WTC11 (cell line): Measurements from ENCODE around the gene TAX1BP3. TPM values are rescaled to one million over a fixed set of nuclear protein-coding genes. Genes with fewer than 3 reads are reported as not detected.

Source experiments
- ATAC-seq: fragments of 200-7000 bp; cut with Tn5 transposase; 2 replicates; pipeline ENCODE4 v1.10.0; 2021; ENCODE audit warnings: mild to moderate bottlenecking, moderate library complexity
- CTCF ChIA-PET: fragments of 300-600 bp; sonication (Branson Sonifier 250); formaldehyde crosslinking; loops from one replicate; lab custom pipeline; 2021; ENCODE audit warnings: antibody characterized with exemption; lab: Charles Lee
- POLR2A ChIA-PET: fragments of 350-600 bp; sonication (Branson Sonifier 250); formaldehyde crosslinking; loops from one replicate; lab custom pipeline; 2021; ENCODE audit warnings: antibody characterized with exemption; lab: Charles Lee
- DNase-seq: peaks from one replicate; pipeline ENCODE4 v3.0.0; 2021; ENCODE audit warnings: low spot score
- H3K27ac Mint-ChIP-seq: 2 replicates; pipeline ENCODE4 v1.8.0; 2021; ENCODE audit warnings: mixed read lengths
- H3K27me3 Mint-ChIP-seq: 2 replicates; pipeline ENCODE4 v1.8.0; 2021; ENCODE audit warnings: low read depth, mild to moderate bottlenecking, moderate library complexity, mixed read lengths
- H3K36me3 Mint-ChIP-seq: 2 replicates; pipeline ENCODE4 v1.8.0; 2021; ENCODE audit warnings: mixed read lengths
- H3K4me1 Mint-ChIP-seq: 2 replicates; pipeline ENCODE4 v1.8.0; 2022; ENCODE audit warnings: mixed read lengths
- H3K4me3 Mint-ChIP-seq: 2 replicates; pipeline ENCODE4 v1.8.0; 2021; ENCODE audit warnings: mild to moderate bottlenecking, moderate library complexity, mixed read lengths
- H3K9me3 Mint-ChIP-seq: 2 replicates; pipeline ENCODE4 v1.8.0; 2021; ENCODE audit warnings: mixed read lengths
- CREB1 ChIP-seq: sonication (generic); formaldehyde crosslinking; IDR thresholded peaks from 2 replicates; pipeline ENCODE4 v1.8.0; 2023; ENCODE audit warnings: mild to moderate bottlenecking, missing genetic modification reagents
- GABPB1 ChIP-seq: sonication (generic); formaldehyde crosslinking; IDR thresholded peaks from 2 replicates; pipeline ENCODE4 v1.8.1; 2023; ENCODE audit warnings: mild to moderate bottlenecking, missing genetic modification reagents
- GTF2I ChIP-seq: fragments of 250-450 bp; sonication (Bioruptor Pico); conservative IDR thresholded peaks from 2 replicates; pipeline ENCODE4 v1.4.0; 2021; ENCODE audit warnings: mild to moderate bottlenecking
- HMGA2 ChIP-seq: fragments of 250-450 bp; sonication (Bioruptor Pico); IDR thresholded peaks from 2 replicates; pipeline ENCODE4 v1.4.0; 2021; ENCODE audit warnings: mild to moderate bottlenecking, moderate library complexity
- MXD4 ChIP-seq: fragments of 250-450 bp; sonication (Bioruptor Pico); IDR thresholded peaks from 2 replicates; pipeline ENCODE4 v1.8.0; 2021; ENCODE audit warnings: mild to moderate bottlenecking, moderate library complexity, borderline replicate concordance
- MYBL2 ChIP-seq: sonication (generic); formaldehyde crosslinking; IDR thresholded peaks from 2 replicates; pipeline ENCODE4 v1.8.1; 2023; ENCODE audit warnings: mild to moderate bottlenecking, moderate library complexity, missing genetic modification reagents
- PRRX2 ChIP-seq: fragments of 250-450 bp; sonication (Bioruptor Pico); IDR thresholded peaks from 2 replicates; pipeline ENCODE4 v1.8.0; 2021; ENCODE audit warnings: mild to moderate bottlenecking
- SP1 ChIP-seq: sonication (generic); formaldehyde crosslinking; conservative IDR thresholded peaks from 2 replicates; pipeline ENCODE4 v1.8.1; 2022; ENCODE audit warnings: missing genetic modification reagents
- ZNF232 ChIP-seq: sonication (generic); formaldehyde crosslinking; IDR thresholded peaks from 2 replicates; pipeline ENCODE4 v1.8.0; 2022; ENCODE audit warnings: mild to moderate bottlenecking, missing genetic modification reagents
- total RNA-seq: library from RNA; stranded (reverse); gene quantifications from 3 replicates; pipeline ENCODE4 v1.2.3, GENCODE V29; 2021
- TF ChIP-seq, protein P1 (sequence below): fragments of 250-450 bp; sonication (Bioruptor Pico); conservative IDR thresholded peaks from 2 replicates; pipeline ENCODE4 v1.9.0; 2021; ENCODE audit warnings: mild to moderate bottlenecking
- TF ChIP-seq, protein P2 (sequence below): sonication (generic); formaldehyde crosslinking; IDR thresholded peaks from 2 replicates; pipeline ENCODE4 v1.8.0; 2023; ENCODE audit warnings: mild to moderate bottlenecking, missing genetic modification reagents
- TF ChIP-seq, protein P3 (sequence below): sonication (generic); formaldehyde crosslinking; IDR thresholded peaks from 2 replicates; pipeline ENCODE4 v1.8.1; 2022; ENCODE audit warnings: low read depth, mild to moderate bottlenecking, moderate library complexity, missing genetic modification reagents, borderline replicate concordance
- TF ChIP-seq, protein P4 (sequence below): fragments of 250-450 bp; sonication (Bioruptor Pico); IDR thresholded peaks from 2 replicates; pipeline ENCODE4 v1.8.0; 2021; ENCODE audit warnings: mild to moderate bottlenecking
- TF ChIP-seq, protein P5 (sequence below): sonication (generic); formaldehyde crosslinking; IDR thresholded peaks from 2 replicates; pipeline ENCODE4 v1.8.0; 2022; ENCODE audit warnings: mild to moderate bottlenecking, missing genetic modification reagents
- TF ChIP-seq, protein P6 (sequence below): sonication (generic); formaldehyde crosslinking; IDR thresholded peaks from 2 replicates; pipeline ENCODE4 v1.8.0; 2023; ENCODE audit warnings: missing genetic modification reagents, mild to moderate bottlenecking, borderline replicate concordance
- TF ChIP-seq, protein P7 (sequence below): sonication (generic); formaldehyde crosslinking; IDR thresholded peaks from 2 replicates; pipeline ENCODE4 v1.8.1; 2023; ENCODE audit warnings: mild to moderate bottlenecking, missing genetic modification reagents, moderate library complexity
- TF ChIP-seq, protein P8 (sequence below): fragments of 250-450 bp; sonication (Bioruptor Pico); IDR thresholded peaks from 2 replicates; pipeline ENCODE4 v2.1.2; 2022; ENCODE audit warnings: mild to moderate bottlenecking, moderate library complexity
- TF ChIP-seq, protein P9 (sequence below): sonication (generic); formaldehyde crosslinking; IDR thresholded peaks from 2 replicates; pipeline ENCODE4 v1.8.1; 2022; ENCODE audit warnings: mild to moderate bottlenecking, moderate library complexity, missing genetic modification reagents

The TAX1BP3 gene
- total RNA-seq, 1 experiment from 2014 or later: 76.2 TPM

DNA sequence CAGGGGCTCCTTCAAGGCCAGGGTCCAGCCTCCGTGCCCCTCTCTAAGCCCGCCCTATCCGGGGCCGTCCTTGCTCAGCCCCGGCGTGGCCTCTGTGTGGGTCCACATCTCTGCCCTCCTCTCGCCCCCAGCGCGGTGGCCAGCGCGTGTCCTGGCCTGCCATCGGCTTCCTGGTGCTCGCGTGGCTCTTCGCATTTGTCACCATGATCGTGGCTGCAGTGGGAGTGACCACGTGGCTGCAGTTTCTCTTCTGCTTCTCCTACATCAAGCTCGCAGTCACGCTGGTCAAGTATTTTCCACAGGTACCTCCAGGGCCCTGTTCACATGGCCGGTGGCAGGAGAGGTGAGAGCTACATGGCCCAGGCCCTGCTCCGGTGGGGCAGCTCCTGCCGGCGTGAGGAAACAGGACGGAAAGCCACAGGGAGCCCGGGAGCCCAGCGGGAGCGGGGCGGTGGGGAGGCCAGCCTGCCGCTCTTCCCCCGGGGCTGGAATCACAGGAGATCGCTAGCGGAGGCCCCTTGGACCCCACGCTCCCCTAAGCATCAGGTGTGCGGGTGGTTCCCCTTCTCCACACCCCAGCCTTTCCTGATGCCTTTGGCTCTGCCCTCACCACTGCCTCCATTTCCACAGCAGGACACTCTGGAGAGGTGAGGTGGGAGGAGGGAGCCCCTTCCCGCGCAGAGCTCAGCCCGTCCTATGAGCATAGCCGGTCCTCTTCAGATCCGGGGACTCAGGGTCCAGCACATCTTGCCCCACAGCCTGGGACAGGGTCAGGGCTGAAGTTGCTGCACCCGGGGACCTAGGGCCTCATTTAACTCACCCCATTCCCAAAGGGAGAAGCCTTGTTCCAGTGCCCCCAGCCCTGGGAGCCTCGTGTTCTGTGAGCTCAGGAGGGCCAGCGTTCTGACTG is 10.2 kb downstream of the TAX1BP3 start (continued):
- TF ChIP-seq HMGA2 (no peak), SP1 (CRISPR knock-in tag) (no peak)

DNA sequence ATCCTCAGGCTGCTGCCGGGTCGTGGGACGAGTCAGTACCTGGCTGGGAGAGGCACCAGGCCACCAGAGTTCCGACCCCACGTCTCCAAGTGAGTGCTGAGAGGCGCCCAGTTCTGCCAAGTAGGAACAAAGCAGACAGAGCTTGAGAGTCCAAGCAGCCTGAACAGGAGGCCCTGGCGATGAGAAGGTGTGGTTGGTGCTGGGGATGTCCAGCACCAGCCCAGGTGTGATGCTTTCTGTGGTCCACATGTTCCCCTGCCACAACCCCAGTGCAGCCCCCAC is 10.8 kb downstream of the TAX1BP3 start:
- POLR2A ChIA-PET: no interaction called here
- no peak for DNase-seq

More for the DNA sequence above, 10.8 kb downstream of the TAX1BP3 start:
- H3K27me3 Mint-ChIP-seq: no peaks in the 10 kb centered on the region
- CTCF ChIA-PET: interaction anchor here (0.6 to 1.4 kb wide), 2 partner anchors 12 to 25 kb away, joined by 3 to 4 read pairs; no protein-coding TSS in a partner anchor
- no peak overlapping the region for H3K27ac Mint-ChIP-seq
- ATAC-seq: no peak
- no peaks in the 10 kb centered on the region for H3K36me3 Mint-ChIP-seq
- H3K4me1 Mint-ChIP-seq: no peaks in the 10 kb centered on the region
- no peak overlapping the region for H3K4me3 Mint-ChIP-seq
- TF ChIP-seq, protein P1, sequence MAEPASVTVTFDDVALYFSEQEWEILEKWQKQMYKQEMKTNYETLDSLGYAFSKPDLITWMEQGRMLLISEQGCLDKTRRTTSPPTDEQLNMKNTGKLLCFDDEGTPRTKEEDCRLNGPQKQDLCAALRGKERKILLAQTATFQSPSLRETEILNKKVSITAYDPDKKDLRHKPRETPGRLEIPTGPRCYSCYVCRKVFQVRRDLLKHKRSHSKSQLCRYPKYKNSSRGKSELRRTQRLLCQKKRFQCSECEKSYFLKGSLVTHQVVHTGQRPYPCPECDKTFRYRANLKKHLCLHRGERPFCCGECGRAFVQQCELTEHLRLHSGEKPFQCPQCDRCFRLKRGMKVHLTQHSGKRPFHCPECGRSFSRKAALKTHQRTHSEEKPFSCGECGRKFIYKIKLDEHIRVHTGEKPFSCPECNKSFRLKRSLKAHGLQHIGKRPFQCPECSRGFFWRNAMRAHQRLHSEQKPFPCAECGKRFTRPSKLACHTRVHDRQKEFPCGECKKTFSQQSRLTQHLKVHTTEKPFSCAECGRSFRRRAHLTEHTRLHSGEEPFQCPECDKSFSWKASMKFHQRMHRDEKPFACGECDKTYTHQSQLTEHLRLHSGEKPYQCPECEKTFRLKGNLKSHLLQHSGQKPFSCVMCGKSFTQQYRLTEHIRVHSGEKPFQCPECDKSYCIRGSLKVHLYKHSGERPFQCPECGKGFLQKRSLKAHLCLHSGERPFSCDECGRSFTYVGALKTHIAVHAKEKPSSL (CRISPR knock-in tag): no peak
- TF ChIP-seq, protein P2, sequence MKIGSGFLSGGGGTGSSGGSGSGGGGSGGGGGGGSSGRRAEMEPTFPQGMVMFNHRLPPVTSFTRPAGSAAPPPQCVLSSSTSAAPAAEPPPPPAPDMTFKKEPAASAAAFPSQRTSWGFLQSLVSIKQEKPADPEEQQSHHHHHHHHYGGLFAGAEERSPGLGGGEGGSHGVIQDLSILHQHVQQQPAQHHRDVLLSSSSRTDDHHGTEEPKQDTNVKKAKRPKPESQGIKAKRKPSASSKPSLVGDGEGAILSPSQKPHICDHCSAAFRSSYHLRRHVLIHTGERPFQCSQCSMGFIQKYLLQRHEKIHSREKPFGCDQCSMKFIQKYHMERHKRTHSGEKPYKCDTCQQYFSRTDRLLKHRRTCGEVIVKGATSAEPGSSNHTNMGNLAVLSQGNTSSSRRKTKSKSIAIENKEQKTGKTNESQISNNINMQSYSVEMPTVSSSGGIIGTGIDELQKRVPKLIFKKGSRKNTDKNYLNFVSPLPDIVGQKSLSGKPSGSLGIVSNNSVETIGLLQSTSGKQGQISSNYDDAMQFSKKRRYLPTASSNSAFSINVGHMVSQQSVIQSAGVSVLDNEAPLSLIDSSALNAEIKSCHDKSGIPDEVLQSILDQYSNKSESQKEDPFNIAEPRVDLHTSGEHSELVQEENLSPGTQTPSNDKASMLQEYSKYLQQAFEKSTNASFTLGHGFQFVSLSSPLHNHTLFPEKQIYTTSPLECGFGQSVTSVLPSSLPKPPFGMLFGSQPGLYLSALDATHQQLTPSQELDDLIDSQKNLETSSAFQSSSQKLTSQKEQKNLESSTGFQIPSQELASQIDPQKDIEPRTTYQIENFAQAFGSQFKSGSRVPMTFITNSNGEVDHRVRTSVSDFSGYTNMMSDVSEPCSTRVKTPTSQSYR (CRISPR knock-in tag): no peak
- TF ChIP-seq, protein P3, sequence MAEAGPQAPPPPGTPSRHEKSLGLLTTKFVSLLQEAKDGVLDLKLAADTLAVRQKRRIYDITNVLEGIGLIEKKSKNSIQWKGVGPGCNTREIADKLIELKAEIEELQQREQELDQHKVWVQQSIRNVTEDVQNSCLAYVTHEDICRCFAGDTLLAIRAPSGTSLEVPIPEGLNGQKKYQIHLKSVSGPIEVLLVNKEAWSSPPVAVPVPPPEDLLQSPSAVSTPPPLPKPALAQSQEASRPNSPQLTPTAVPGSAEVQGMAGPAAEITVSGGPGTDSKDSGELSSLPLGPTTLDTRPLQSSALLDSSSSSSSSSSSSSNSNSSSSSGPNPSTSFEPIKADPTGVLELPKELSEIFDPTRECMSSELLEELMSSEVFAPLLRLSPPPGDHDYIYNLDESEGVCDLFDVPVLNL (CRISPR knock-in tag): no peak
- TF ChIP-seq ZNF232 (CRISPR knock-in tag) (no peak), CREB1 (CRISPR knock-in tag) (no peak), GTF2I (no peak), PRRX2 (no peak), MXD4 (no peak), MYBL2 (CRISPR knock-in tag) (no peak), GABPB1 (CRISPR knock-in tag) (no peak)
- TF ChIP-seq, protein P4, sequence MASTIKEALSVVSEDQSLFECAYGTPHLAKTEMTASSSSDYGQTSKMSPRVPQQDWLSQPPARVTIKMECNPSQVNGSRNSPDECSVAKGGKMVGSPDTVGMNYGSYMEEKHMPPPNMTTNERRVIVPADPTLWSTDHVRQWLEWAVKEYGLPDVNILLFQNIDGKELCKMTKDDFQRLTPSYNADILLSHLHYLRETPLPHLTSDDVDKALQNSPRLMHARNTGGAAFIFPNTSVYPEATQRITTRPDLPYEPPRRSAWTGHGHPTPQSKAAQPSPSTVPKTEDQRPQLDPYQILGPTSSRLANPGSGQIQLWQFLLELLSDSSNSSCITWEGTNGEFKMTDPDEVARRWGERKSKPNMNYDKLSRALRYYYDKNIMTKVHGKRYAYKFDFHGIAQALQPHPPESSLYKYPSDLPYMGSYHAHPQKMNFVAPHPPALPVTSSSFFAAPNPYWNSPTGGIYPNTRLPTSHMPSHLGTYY: no peak
- TF ChIP-seq, protein P5, sequence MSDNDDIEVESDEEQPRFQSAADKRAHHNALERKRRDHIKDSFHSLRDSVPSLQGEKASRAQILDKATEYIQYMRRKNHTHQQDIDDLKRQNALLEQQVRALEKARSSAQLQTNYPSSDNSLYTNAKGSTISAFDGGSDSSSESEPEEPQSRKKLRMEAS (CRISPR knock-in tag): no peak
- TF ChIP-seq, protein P6, sequence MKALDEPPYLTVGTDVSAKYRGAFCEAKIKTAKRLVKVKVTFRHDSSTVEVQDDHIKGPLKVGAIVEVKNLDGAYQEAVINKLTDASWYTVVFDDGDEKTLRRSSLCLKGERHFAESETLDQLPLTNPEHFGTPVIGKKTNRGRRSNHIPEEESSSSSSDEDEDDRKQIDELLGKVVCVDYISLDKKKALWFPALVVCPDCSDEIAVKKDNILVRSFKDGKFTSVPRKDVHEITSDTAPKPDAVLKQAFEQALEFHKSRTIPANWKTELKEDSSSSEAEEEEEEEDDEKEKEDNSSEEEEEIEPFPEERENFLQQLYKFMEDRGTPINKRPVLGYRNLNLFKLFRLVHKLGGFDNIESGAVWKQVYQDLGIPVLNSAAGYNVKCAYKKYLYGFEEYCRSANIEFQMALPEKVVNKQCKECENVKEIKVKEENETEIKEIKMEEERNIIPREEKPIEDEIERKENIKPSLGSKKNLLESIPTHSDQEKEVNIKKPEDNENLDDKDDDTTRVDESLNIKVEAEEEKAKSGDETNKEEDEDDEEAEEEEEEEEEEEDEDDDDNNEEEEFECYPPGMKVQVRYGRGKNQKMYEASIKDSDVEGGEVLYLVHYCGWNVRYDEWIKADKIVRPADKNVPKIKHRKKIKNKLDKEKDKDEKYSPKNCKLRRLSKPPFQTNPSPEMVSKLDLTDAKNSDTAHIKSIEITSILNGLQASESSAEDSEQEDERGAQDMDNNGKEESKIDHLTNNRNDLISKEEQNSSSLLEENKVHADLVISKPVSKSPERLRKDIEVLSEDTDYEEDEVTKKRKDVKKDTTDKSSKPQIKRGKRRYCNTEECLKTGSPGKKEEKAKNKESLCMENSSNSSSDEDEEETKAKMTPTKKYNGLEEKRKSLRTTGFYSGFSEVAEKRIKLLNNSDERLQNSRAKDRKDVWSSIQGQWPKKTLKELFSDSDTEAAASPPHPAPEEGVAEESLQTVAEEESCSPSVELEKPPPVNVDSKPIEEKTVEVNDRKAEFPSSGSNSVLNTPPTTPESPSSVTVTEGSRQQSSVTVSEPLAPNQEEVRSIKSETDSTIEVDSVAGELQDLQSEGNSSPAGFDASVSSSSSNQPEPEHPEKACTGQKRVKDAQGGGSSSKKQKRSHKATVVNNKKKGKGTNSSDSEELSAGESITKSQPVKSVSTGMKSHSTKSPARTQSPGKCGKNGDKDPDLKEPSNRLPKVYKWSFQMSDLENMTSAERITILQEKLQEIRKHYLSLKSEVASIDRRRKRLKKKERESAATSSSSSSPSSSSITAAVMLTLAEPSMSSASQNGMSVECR (CRISPR knock-in tag): no peak
- TF ChIP-seq, protein P7, sequence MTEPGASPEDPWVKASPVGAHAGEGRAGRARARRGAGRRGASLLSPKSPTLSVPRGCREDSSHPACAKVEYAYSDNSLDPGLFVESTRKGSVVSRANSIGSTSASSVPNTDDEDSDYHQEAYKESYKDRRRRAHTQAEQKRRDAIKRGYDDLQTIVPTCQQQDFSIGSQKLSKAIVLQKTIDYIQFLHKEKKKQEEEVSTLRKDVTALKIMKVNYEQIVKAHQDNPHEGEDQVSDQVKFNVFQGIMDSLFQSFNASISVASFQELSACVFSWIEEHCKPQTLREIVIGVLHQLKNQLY (CRISPR knock-in tag): no peak
- TF ChIP-seq, protein P8, sequence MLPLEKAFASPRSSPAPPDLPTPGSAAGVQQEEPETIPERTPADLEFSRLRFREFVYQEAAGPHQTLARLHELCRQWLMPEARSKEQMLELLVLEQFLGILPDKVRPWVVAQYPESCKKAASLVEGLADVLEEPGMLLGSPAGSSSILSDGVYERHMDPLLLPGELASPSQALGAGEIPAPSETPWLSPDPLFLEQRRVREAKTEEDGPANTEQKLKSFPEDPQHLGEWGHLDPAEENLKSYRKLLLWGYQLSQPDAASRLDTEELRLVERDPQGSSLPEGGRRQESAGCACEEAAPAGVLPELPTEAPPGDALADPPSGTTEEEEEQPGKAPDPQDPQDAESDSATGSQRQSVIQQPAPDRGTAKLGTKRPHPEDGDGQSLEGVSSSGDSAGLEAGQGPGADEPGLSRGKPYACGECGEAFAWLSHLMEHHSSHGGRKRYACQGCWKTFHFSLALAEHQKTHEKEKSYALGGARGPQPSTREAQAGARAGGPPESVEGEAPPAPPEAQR (CRISPR knock-in tag): no peak
- TF ChIP-seq, protein P9, sequence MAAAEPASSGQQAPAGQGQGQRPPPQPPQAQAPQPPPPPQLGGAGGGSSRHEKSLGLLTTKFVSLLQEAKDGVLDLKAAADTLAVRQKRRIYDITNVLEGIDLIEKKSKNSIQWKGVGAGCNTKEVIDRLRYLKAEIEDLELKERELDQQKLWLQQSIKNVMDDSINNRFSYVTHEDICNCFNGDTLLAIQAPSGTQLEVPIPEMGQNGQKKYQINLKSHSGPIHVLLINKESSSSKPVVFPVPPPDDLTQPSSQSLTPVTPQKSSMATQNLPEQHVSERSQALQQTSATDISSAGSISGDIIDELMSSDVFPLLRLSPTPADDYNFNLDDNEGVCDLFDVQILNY (CRISPR knock-in tag): no peak
- TF ChIP-seq, all 79 proteins: peak for 0
- no peaks in the 10 kb centered on the region for H3K9me3 Mint-ChIP-seq
